GM19035 (cell line): ENCODE results near the gene DRAM1.

Source experiments
- ATAC-seq: cut with Tn5 transposase; IDR thresholded peaks from one replicate; pipeline ENCODE4 v1.9.1; 2021; ENCODE audit not compliant: unreplicated experiment

Gene DRAM1

GRCh38 chr12:101939306-101939705, 61.9 kb downstream of the DRAM1 start:
- no peak for ATAC-seq

GRCh38 chr12:101939856-101940265, 62.5 kb downstream of the DRAM1 start:
- peak; percentile 31 for ATAC-seq

DNA sequence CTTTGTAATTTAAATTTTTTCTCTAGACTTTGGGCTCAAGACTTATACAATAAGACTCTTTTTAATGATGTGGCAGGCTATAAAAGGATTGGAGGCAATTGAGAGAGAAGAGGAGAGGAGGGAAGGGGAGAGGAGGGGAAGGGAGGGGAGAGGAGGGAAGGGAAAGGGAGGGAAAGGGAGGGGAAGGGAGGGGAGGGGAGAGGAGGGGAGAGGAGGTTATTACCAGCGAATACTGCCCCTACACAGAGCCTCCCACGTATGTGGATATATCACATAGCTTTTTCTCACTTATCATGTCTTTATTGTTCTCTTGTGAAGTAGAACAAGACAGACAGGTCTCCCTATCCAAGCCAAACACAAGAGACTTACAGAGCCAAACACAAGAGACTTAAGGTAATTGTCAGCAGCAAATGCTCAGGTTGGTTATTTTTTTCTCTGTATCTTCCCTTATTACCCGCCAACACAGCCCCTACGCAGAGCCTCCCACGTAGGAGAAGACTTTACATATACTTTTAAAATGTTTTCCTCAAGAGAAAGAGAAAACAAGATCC, 63.1 kb downstream of the DRAM1 start:
- ATAC-seq, result no peak

- peak; percentile 79 for ATAC-seq
Observed at GRCh38 chr12:101941306-101942249, 64.2 kb downstream of the DRAM1 start.

GRCh38 chr12:101942250-101942605, 64.8 kb downstream of the DRAM1 start:
- ATAC-seq, result no peak

- no peak for ATAC-seq
Observed at GRCh38 chr12:101945369-101946232, 68.2 kb downstream of the DRAM1 start.

DNA sequence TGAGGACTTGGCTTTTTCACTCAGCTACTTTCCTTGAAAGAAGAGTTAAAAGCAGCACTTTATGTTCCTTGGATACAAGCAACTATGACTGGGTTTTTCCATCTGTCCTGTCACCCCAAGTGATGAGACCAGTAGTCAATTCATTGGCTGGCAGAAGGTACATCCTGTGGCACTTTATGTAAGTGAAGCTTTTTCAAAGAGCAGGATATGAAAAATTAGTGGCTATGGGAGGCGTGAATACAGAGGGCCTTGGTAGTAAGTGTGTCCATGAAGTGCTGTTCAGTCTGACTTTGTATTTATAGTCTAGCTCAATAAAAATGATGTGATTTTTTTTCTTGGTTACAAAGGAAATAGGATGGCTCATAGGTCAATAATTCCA, 68.8 kb downstream of the DRAM1 start:
- no peak for ATAC-seq

GRCh38 chr12:101947316-101947715, 69.9 kb downstream of the DRAM1 start:
- no peak for ATAC-seq

DNA sequence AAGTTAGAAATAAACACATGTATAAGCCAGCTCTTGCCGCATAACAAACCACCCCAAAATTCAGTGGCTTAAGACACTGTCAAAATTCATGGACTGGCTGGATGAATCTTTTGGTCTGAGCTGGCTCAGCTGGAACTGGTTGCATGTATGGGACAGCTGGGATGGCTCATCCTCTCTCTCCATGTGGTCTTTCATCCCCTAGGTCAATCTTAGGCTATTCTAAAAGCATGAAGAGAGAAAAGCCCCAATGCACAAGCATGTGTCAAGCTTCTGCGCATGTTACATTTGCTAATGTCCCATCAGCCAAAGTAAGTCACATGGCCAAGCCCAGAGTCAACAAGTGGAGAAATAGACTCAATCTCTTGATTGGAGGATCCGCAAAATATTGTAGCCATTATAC, 71.0 kb downstream of the DRAM1 start:
- ATAC-seq, result no peak

DNA sequence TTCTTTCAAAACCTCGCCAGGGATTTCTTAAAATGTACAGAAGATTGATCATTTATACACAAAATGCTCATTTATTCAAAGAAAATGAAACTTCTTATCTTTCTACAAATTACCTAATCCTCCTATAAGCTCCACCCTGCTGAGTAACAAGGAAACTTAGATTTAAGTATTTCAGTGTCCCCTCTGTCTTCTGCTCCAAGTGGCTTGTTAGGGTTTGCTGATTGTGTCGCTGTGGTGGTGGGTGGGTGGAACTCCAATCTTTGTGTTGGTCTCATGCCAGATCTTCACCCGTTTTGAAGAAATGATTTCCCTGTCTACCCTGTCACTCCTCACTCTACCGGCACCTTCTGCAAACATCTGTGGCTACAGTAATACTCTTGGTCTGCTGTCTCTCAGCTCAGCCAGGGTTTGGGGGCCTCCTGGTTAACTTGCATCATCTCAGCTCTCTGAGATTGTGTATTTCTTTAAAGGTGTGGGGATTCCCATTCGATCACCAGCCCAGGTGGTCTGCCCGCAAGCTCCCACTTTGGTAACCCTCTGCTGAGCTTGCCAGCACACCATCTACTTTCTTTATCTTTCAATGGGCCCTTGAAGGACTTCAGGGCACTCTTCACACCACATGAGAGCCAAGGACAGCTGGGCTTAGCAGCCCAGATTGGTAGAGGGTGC, 73.8 kb downstream of the DRAM1 start:
- no peak for ATAC-seq

GRCh38 chr12:101954113-101954512, 76.7 kb downstream of the DRAM1 start:
- ATAC-seq, result no peak

DNA sequence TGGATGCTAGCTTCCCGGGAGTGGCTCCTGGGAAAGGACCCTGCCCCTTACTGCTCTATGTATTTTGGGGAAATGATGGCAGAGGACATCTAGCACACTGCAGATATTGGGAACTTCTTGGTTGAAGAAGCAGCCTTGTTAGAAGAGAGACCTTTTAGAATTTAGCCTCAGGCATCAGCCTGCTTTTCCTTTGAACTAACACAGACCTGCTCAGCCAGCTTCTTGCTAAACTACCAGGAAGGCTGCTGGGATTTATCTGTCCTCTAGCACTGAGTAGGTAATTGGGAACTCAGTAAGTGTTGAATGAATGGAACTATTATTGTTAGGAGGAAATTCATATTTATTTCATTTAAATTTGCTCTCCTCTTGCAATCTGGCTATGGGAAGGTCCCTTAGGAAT, 77.3 kb downstream of the DRAM1 start:
- no peak for ATAC-seq

DNA sequence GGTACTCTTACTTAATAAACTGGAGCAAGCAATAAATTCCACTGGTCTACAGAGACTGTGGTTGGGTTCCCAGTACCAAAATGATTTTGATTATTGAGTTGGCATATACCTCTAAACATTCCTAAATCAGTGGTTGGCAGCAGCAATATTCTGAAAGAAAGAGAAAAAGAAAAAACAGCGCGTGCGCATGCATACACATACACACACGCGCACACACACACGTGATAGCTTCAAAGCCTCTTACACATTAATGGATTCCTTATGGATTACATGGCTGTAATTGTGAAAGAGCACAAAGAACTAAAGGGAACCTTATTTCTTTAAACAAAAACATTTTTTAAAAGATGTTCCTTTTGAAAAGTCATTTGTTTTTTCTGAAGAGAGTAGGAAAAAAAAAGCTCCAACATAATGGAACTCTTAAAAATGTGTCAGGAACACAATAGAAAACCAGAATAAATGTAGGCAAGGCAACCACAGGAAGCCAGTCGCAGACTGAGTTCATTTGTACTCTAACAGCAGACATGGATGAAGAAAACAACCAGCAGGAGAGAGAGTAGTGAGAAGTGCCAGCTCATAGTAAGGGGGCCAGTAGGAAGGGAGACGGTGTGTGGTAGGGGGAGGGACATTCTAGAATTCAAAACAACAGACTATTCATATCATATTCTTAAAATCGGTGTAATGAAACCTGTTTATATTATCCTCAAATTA, 80.0 kb downstream of the DRAM1 start:
- ATAC-seq, result no peak

DNA sequence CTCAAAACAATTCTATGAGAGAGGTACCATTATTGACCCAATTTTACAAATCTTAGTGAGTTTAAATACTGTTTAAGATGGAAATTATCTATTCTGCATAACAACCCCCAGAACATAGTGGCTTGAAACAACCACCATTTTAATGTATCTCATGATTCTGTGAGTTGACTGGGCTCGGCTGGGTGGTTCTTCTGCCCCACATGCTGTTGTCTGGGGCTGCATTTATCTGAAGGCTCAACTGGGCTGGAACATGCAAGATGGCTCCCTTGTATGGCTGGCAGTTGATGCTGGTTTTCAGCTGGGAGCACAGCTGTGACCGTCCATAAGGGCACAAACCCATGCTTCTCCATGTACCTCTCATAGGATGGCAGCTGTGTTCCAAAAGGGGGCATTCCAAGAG, 82.2 kb downstream of the DRAM1 start:
- ATAC-seq, result no peak

DNA sequence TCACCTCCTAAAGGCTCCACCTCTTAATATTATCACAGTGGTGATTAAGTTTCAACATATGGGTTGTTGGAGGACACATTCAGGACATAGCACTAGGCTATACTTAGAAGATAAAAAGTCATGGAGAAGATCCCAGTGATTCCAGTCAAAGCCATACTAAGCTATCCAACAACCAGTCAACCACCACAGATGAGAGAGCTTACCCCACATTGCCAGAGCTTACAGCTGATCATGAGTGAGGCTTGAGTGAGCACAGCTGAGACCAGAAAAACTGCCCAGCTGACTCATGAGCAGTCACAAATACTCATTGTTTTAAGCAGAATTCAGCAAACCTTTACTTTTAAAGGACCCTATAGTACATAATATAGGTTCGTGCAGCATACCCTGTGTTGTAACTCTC, 85.1 kb downstream of the DRAM1 start:
- no peak for ATAC-seq

DNA sequence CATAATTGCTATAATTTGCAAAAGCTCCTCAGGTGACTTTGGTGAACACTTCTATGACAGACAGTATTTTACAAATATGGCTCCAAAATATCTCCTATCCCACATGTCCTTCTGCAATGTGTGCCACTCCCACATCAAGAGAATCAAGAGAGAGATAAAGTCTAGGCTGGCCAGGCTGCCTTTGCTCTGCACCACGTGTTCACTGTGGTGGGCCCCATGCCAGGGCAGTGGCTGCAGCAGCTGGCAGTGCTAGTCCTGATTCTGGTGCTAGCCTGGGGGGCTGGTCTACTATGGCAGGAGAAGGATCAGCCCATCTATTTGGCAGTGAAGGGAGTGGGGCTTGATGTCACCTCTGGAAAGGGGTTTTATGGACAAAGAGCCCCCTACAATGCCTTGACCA, 86.3 kb downstream of the DRAM1 start:
- ATAC-seq, result no peak

DNA sequence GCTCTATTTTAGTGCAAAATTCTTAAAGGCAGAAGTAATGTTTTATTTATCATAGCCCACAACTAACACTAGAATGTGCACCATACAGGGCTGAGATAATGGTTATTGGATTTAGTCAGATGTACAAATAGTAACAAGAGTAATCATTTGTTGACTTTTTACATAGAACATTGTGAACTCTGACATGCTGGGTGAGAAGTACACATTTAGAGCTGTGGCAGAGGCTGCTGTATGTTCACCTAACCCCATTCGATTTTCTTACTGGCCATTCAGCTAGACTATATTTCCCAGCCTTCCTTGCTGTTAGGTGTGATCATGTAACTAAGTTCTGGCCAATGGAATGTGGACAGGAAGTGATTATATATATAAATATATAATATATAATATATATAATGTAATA, 89.1 kb downstream of the DRAM1 start:
- no peak for ATAC-seq

- no peak for ATAC-seq
Observed at GRCh38 chr12:101967506-101967905, 90.1 kb downstream of the DRAM1 start.

GRCh38 chr12:101968770-101969169, 91.4 kb downstream of the DRAM1 start:
- no peak for ATAC-seq
